ENCODE data around the gene OR2G2.

DNA sequence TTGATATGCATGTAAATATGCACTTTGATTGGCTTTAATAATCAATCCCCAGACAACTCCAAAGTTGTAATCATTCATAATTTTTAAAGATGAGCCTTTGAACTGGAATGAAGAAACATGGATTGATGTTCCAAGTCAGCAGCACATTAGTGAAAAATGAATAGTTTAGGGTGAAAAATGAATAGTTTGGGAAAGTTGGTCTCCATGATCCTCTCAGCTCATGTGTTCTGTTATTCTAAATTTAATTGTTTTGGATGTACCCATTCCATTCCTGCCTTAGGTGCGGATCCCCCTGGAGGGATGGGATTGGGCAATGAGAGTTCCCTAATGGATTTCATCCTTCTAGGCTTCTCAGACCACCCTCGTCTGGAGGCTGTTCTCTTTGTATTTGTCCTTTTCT, 17.1 kb downstream of the OR2G2 start, which contains the start of gene OR2G3:
- TF ChIP-seq, protein P1, sequence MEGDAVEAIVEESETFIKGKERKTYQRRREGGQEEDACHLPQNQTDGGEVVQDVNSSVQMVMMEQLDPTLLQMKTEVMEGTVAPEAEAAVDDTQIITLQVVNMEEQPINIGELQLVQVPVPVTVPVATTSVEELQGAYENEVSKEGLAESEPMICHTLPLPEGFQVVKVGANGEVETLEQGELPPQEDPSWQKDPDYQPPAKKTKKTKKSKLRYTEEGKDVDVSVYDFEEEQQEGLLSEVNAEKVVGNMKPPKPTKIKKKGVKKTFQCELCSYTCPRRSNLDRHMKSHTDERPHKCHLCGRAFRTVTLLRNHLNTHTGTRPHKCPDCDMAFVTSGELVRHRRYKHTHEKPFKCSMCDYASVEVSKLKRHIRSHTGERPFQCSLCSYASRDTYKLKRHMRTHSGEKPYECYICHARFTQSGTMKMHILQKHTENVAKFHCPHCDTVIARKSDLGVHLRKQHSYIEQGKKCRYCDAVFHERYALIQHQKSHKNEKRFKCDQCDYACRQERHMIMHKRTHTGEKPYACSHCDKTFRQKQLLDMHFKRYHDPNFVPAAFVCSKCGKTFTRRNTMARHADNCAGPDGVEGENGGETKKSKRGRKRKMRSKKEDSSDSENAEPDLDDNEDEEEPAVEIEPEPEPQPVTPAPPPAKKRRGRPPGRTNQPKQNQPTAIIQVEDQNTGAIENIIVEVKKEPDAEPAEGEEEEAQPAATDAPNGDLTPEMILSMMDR (IDR thresholded peaks at IDR 0.05) = no peak
- no peak for TF ChIP-seq POLR2A (IDR thresholded peaks at IDR 0.05)
